SU-DHL-6 (cell line): ENCODE measurements around the gene CELSR1.

ENCODE experiments used
- EZH2phosphoT487 ChIP-seq: fragments of 200-600 bp; sonication (generic), shearing (Covaris generic); conservative IDR thresholded peaks from 2 replicates; pipeline ENCODE4 v1.6.1; 2018; ENCODE audit warnings: mild to moderate bottlenecking, antibody characterized with exemption, low read length, moderate library complexity, mixed read lengths
- TF ChIP-seq, protein P1 (sequence below): fragments of 200-600 bp; sonication (generic); IDR thresholded peaks from one replicate; pipeline ENCODE4 v1.5.1; 2017; ENCODE audit warnings: antibody characterized with exemption, mild to moderate bottlenecking, low read length, moderate library complexity; ENCODE audit not compliant: insufficient read depth, poor library complexity, severe bottlenecking

DNA sequence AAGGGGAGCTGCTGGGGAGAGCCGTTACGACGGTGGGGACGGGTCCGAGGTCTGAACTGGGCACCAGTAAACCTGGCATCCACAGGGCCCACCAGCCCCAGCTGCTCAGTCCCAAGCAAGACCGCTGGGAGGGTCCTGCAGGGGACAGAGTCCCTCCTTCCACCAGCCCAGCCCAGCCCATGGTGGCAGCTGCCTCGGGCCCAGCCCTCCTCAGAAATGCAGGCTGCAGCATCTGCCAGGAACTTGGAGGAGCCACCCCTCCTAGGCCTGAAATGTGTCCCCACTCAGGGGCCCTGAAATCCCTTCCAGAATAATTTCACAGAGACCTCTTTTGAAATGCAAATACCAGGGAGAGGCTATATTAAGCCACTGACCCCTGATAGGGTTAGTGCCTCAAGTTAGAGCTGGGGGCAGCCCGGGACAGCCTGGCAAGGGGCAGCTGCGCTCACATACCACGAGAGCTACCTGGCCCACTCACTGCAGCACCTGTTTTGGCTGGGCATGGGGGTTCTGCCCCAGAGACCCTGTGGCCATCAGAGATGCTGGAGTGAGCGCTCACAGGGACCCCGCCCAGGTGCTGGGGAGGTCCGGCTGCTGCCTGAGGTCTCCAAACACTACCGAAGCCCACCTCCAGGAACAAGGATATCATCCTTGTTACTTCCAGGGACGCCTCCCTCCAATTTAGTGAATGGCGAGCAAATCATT is 53.1 kb downstream of the CELSR1 start:
- TF ChIP-seq, protein P1, sequence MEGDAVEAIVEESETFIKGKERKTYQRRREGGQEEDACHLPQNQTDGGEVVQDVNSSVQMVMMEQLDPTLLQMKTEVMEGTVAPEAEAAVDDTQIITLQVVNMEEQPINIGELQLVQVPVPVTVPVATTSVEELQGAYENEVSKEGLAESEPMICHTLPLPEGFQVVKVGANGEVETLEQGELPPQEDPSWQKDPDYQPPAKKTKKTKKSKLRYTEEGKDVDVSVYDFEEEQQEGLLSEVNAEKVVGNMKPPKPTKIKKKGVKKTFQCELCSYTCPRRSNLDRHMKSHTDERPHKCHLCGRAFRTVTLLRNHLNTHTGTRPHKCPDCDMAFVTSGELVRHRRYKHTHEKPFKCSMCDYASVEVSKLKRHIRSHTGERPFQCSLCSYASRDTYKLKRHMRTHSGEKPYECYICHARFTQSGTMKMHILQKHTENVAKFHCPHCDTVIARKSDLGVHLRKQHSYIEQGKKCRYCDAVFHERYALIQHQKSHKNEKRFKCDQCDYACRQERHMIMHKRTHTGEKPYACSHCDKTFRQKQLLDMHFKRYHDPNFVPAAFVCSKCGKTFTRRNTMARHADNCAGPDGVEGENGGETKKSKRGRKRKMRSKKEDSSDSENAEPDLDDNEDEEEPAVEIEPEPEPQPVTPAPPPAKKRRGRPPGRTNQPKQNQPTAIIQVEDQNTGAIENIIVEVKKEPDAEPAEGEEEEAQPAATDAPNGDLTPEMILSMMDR, result no peak
- TF ChIP-seq EZH2phosphoT487, result no peak
